Inflammatory macrophage (primary cell): ENCODE results near the gene STUB1.

Experiments
- DNase-seq, 2 donors: peaks; one replicate each; pipeline ENCODE4 v3.0.0-alpha.2; 2020 to 2022

The STUB1 gene

GRCh38 chr16:725463-726187, 45.4 kb downstream of the STUB1 start:
- no peak for DNase-seq

- no peak for DNase-seq
Observed at GRCh38 chr16:726188-726437, 45.9 kb downstream of the STUB1 start.

- peak; percentile 45 to 73 for DNase-seq
Observed at GRCh38 chr16:726438-727290, 46.5 kb downstream of the STUB1 start, which contains the start of the genes CCDC78 and HAGHL. Gene CCDC78, minus strand, starts transcription at chr16:726443. Its CDS starts 76 bp downstream, at chr16:726367. Gene HAGHL, plus strand, starts transcription at chr16:727106. Its CDS starts 404 bp downstream, at chr16:727510.

- peak; percentile 37 to 69 for DNase-seq
Observed at GRCh38 chr16:727291-727977, 47.2 kb downstream of the STUB1 start.

GRCh38 chr16:728131-728889, 48.1 kb downstream of the STUB1 start:
- peak; percentile 66 to 90 for DNase-seq

- DNase-seq: no peak
Observed at GRCh38 chr16:728890-729744, 48.9 kb downstream of the STUB1 start.

- DNase-seq: no peak
Observed at GRCh38 chr16:729768-730665, 49.8 kb downstream of the STUB1 start.

GRCh38 chr16:730666-731509, 50.7 kb downstream of the STUB1 start:
- DNase-seq: no peak

GRCh38 chr16:732332-732731, 52.1 kb downstream of the STUB1 start:
- no peak for DNase-seq
